Right lobe of liver (tissue), 4 donors: Measurements from ENCODE around the gene TRNAU1AP.
"Not testable (repeated sequence)": the region's sequence is repeated elsewhere in the genome, so short reads cannot be mapped to it uniquely, and the experiment has no call there.

Experiments used
- POLR2A ChIP-seq: fragments of 450-650 bp; IDR thresholded peaks from one replicate; pipeline ENCODE4 v1.6.1; 2017; ENCODE audit warnings: antibody characterized with exemption, mild to moderate bottlenecking
- TF ChIP-seq, protein P1 (sequence below), 4 donors: fragments of 200-600 bp in 3 of 4; fragments of 450-650 bp in 1 of 4; IDR thresholded peaks; one replicate each; pipeline versions ENCODE4 v1.5.1 to v1.8.0; 2016 to 2022; ENCODE audit warnings: antibody characterized with exemption in 4 of 4, mild to moderate bottlenecking in 2 of 4
- donor health status: DM: no; HTN: no; CAD: no.
- donor health status: DM: no; HTN: no; CAD: no.
- donor health status: DM: no; HTN: yes; CAD: no.

DNA sequence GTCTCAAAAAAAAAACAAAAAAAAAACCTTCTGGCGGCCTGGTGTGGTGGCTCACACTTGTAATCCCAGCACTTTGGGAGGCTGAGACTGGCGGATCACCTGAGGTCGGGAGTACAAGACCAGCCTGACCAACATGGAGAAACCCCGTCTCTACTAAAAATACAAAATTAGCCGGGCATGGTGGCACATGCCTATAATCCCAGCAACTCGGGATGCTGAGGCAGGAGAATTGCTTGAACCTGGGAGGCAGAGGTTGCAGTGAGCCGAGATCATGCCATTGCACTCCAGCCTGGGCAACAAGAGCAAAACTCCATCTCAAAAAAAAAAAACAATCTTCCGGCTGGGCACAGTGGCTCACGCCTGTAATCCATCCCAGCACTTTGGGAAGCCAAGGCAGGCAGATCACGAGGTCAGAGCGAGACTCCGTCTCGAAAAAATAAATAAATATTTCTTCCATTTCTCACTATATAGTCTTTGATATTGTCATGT, 38.4 kb upstream of the TRNAU1AP start:
- TF ChIP-seq, protein P1, sequence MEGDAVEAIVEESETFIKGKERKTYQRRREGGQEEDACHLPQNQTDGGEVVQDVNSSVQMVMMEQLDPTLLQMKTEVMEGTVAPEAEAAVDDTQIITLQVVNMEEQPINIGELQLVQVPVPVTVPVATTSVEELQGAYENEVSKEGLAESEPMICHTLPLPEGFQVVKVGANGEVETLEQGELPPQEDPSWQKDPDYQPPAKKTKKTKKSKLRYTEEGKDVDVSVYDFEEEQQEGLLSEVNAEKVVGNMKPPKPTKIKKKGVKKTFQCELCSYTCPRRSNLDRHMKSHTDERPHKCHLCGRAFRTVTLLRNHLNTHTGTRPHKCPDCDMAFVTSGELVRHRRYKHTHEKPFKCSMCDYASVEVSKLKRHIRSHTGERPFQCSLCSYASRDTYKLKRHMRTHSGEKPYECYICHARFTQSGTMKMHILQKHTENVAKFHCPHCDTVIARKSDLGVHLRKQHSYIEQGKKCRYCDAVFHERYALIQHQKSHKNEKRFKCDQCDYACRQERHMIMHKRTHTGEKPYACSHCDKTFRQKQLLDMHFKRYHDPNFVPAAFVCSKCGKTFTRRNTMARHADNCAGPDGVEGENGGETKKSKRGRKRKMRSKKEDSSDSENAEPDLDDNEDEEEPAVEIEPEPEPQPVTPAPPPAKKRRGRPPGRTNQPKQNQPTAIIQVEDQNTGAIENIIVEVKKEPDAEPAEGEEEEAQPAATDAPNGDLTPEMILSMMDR (IDR thresholded peaks at IDR 0.05): not testable (repeated sequence)
- not testable (repeated sequence) for TF ChIP-seq POLR2A
